Fibroblast of lung (primary cell): Measurements from ENCODE around the gene SEZ6L.

Source experiments
- CTCF ChIP-seq, 2 donors: IDR thresholded peaks in 1 of 2; conservative IDR thresholded peaks in 1 of 2; 1 replicate in 1 of 2; 2 replicates in 1 of 2; pipeline ENCODE4 v1.5.1; 2011 to 2012; ENCODE audit warnings: low read length in 2 of 2, control low read depth in 1 of 2, inconsistent platforms in 1 of 2, low read depth in 1 of 2, mild to moderate bottlenecking in 1 of 2
- EZH2 ChIP-seq: IDR thresholded peaks from 2 replicates; pipeline ENCODE4 v1.5.1; 2012; ENCODE audit warnings: low read length, control low read depth, mild to moderate bottlenecking; ENCODE audit errors: missing control alignments

- TF ChIP-seq EZH2 (no peak), CTCF (conservative IDR thresholded peaks at IDR 0.05 in 1 of 2, IDR thresholded peaks at IDR 0.05 in 1 of 2; ENCODE audit: low read depth in 1 of 2, low read length in 2 of 2) (no peak)
These were observed 1.7 kb downstream of the SEZ6L start for GRCh38 chr22:26170795-26171580.
